Right lobe of liver (tissue), 6 donors: Measurements from ENCODE around the gene DOCK3. TPM values are rescaled to one million over a fixed set of nuclear protein-coding genes. Genes with fewer than 3 reads are reported as not detected.

Experiments
- ATAC-seq, 4 donors: fragments of 200-7000 bp; cut with Tn5 transposase; one replicate each; pipeline ENCODE4 v1.9.1; 2020; ENCODE audit warnings: mild to moderate bottlenecking in 4 of 4, moderate library complexity in 4 of 4
- DNase-seq, 3 donors: peaks; one replicate each; pipeline ENCODE4 v3.0.0-alpha.2; 2020
- H3K27ac ChIP-seq, 3 donors: fragments of 200-600 bp; one replicate each; pipeline ENCODE4 v1.8.0; 2022
- H3K27me3 ChIP-seq, 2 donors: fragments of 200-600 bp; one replicate each; pipeline ENCODE4 v1.8.0; 2022
- H3K36me3 ChIP-seq, 4 donors: fragments of 200-600 bp; sonication (generic) in 1 of 4; one replicate each; pipeline versions ENCODE4 v1.5.1 to v1.8.0; 2017 to 2022; ENCODE audit warnings: control low read depth in 1 of 4
- H3K4me1 ChIP-seq, 4 donors: fragments of 200-600 bp; sonication (generic) in 1 of 4; one replicate each; pipeline versions ENCODE4 v1.5.1 to v1.8.0; 2017 to 2022; ENCODE audit warnings: control low read depth in 1 of 4
- H3K4me3 ChIP-seq, 3 donors: fragments of 200-600 bp; one replicate each; pipeline ENCODE4 v1.8.0; 2022
- H3K9me3 ChIP-seq, 4 donors: fragments of 200-600 bp; sonication (generic) in 1 of 4; one replicate each; pipeline versions ENCODE4 v1.5.1 to v1.8.0; 2017 to 2022; ENCODE audit warnings: control low read depth in 1 of 4
- POLR2A ChIP-seq: fragments of 450-650 bp; IDR thresholded peaks from one replicate; pipeline ENCODE4 v1.6.1; 2017; ENCODE audit warnings: antibody characterized with exemption, mild to moderate bottlenecking
- WGBS: methylation state at CpG from one replicate; pipeline ENCODE4 v1.1.6; 2018; ENCODE audit warnings: low coverage, low lambda C conversion rate; ENCODE audit not compliant: insufficient coverage; ENCODE audit errors: missing lambda C conversion rate; 5-methylcytosine and 5-hydroxymethylcytosine counted together
- intact Hi-C, 2 donors: fragments of 100-400 bp; cut with DNase I; formaldehyde crosslinking; loops; one replicate each; pipeline versions ENCODE4 v1.11.2 to v1.14.1; 2022
- total RNA-seq, 6 experiments: library from RNA; depleted of rRNA in 2 of 6; stranded (reverse); fragments of >200 nt in 2 of 6; fragmentation: NEBNext Ultra II Directional in 3 of 6; extraction: Animal tissue kit (Norgen Biotek cat#: 25700) in 3 of 6; gene quantifications; one replicate each; pipeline versions ENCODE4 v1.1.0 to v1.2.4, GENCODE V29; 2016 to 2023
- TF ChIP-seq, protein P1 (sequence below), 4 donors: fragments of 200-600 bp in 3 of 4; fragments of 450-650 bp in 1 of 4; IDR thresholded peaks; one replicate each; pipeline versions ENCODE4 v1.5.1 to v1.8.0; 2016 to 2022; ENCODE audit warnings: antibody characterized with exemption in 4 of 4, mild to moderate bottlenecking in 2 of 4
- donor health status: DM: no; HTN: yes; CAD: no.
- donor health status: DM: no; HTN: no; CAD: no.
- donor health status: DM: no; HTN: no; CAD: no.
- donor health status: DM: no; HTN: yes; CAD: no.
- donor health status: DM: no; HTN: yes; CAD: no.

The DOCK3 gene
- total RNA-seq, 6 experiments from 2014 or later = 0.04 to 0.06 (median 0.06) TPM; not detected in 3

DNA sequence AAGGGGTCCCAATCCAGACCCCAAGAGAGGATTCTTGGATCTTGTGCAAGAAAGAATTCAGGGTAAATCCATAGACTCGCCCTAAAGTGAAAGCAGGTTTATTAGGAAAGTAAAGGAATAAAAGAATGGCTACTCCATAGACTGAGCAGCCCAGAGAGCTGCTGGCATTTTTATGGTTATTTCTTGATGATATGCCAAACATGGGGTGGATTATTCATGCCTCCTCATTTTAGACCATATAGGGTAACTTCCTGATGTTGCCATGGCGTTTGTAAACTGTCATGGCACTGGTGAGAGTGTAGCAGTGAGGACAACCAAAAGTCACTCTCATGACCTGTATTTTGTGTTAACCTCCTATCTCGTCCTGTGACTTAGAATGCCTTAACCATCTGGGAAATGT, 142.2 kb downstream of the DOCK3 start:
- H3K27me3 ChIP-seq = no peaks in the 10 kb centered on the region
- ATAC-seq = no peak
- H3K4me3 ChIP-seq = no peak overlapping the region
- H3K9me3 ChIP-seq = no peaks in the 10 kb centered on the region
- H3K36me3 ChIP-seq = no peaks in the 10 kb centered on the region
- intact Hi-C loops = no loop called here
- H3K4me1 ChIP-seq = no peaks in the 10 kb centered on the region
- no peak overlapping the region for H3K27ac ChIP-seq
- WGBS = 32% methylated on average over 3 of the region's 3 CpGs
- no peak for TF ChIP-seq POLR2A
- TF ChIP-seq, protein P1, sequence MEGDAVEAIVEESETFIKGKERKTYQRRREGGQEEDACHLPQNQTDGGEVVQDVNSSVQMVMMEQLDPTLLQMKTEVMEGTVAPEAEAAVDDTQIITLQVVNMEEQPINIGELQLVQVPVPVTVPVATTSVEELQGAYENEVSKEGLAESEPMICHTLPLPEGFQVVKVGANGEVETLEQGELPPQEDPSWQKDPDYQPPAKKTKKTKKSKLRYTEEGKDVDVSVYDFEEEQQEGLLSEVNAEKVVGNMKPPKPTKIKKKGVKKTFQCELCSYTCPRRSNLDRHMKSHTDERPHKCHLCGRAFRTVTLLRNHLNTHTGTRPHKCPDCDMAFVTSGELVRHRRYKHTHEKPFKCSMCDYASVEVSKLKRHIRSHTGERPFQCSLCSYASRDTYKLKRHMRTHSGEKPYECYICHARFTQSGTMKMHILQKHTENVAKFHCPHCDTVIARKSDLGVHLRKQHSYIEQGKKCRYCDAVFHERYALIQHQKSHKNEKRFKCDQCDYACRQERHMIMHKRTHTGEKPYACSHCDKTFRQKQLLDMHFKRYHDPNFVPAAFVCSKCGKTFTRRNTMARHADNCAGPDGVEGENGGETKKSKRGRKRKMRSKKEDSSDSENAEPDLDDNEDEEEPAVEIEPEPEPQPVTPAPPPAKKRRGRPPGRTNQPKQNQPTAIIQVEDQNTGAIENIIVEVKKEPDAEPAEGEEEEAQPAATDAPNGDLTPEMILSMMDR (IDR thresholded peaks at IDR 0.05) = no peak
- DNase-seq = no peak

- ATAC-seq (no peak), DNase-seq (no peak)
- no peaks in the 10 kb centered on the region for H3K9me3 ChIP-seq
- no peak for TF ChIP-seq POLR2A
- TF ChIP-seq, protein P1 (IDR thresholded peaks at IDR 0.05) = no peak
- H3K4me3 ChIP-seq = no peak overlapping the region
- H3K4me1 ChIP-seq = no peaks in the 10 kb centered on the region
- no peaks in the 10 kb centered on the region for H3K27me3 ChIP-seq
- no peak overlapping the region for H3K27ac ChIP-seq
- intact Hi-C loops = no loop called here
- 27% methylated on average over 3 of the region's 3 CpGs for WGBS
- H3K36me3 ChIP-seq = no peaks in the 10 kb centered on the region
Measured at GRCh38 chr3:50817756-50818529, 143.2 kb downstream of the DOCK3 start.

- H3K4me3 ChIP-seq = no peak overlapping the region
- no peak for TF ChIP-seq POLR2A
- TF ChIP-seq, protein P1 (IDR thresholded peaks at IDR 0.05) = no peak
- no peaks in the 10 kb centered on the region for H3K9me3 ChIP-seq
- no peaks in the 10 kb centered on the region for H3K27me3 ChIP-seq
- WGBS = 75% methylated on average over 5 of the region's 5 CpGs
- DNase-seq (no peak), ATAC-seq (no peak)
- no peaks in the 10 kb centered on the region for H3K36me3 ChIP-seq
- no peak overlapping the region for H3K27ac ChIP-seq
- no peaks in the 10 kb centered on the region for H3K4me1 ChIP-seq
- intact Hi-C loops = no loop called here
Measured at GRCh38 chr3:50819882-50820281, 145.2 kb downstream of the DOCK3 start.

GRCh38 chr3:50825841-50826240, 151.1 kb downstream of the DOCK3 start:
- intact Hi-C loops = no loop called here
- no peaks in the 10 kb centered on the region for H3K27me3 ChIP-seq
- H3K27ac ChIP-seq = no peak overlapping the region
- H3K4me3 ChIP-seq = no peak overlapping the region
- H3K36me3 ChIP-seq = no peaks in the 10 kb centered on the region
- no peaks in the 10 kb centered on the region for H3K4me1 ChIP-seq
- DNase-seq (no peak), ATAC-seq (no peak)
- H3K9me3 ChIP-seq = no peaks in the 10 kb centered on the region
- TF ChIP-seq POLR2A = no peak
- TF ChIP-seq, protein P1 (IDR thresholded peaks at IDR 0.05) = no peak
- WGBS = 13% methylated on average over 1 of the region's 1 CpG
